ENCODE measurements around the gene KLHL41.

The KLHL41 gene

GRCh38 chr2:169469952-169470572 lies 39.4 kb upstream of the KLHL41 start:
- no peak for DNase-seq (ENCODE audit: insufficient read length, low spot score)
- TF ChIP-seq CTCF (IDR thresholded peaks at IDR 0.05; ENCODE audit: insufficient read depth, missing control alignments) = no peak
- no peak for FAIRE-seq

GRCh38 chr2:169472249-169472648 lies 37.3 kb upstream of the KLHL41 start:
- TF ChIP-seq CTCF (IDR thresholded peaks at IDR 0.05; ENCODE audit: insufficient read depth, missing control alignments) = no peak
- no peak for FAIRE-seq

GRCh38 chr2:169476459-169476858 lies 33.0 kb upstream of the KLHL41 start:
- TF ChIP-seq CTCF (IDR thresholded peaks at IDR 0.05; ENCODE audit: insufficient read depth, missing control alignments) = no peak
- DNase-seq (ENCODE audit: insufficient read length, low spot score) (no peak), FAIRE-seq (no peak)

More at GRCh38 chr2:169472249-169472648, 37.3 kb upstream of the KLHL41 start:
- DNase-seq (ENCODE audit: insufficient read length, low spot score) = no peak

GRCh38 chr2:169478339-169478738 lies 31.2 kb upstream of the KLHL41 start:
- TF ChIP-seq CTCF (IDR thresholded peaks at IDR 0.05; ENCODE audit: insufficient read depth, missing control alignments) = no peak
- DNase-seq (ENCODE audit: insufficient read length, low spot score) = no peak
- FAIRE-seq = no peak

- TF ChIP-seq CTCF (IDR thresholded peaks at IDR 0.05; ENCODE audit: insufficient read depth, missing control alignments) = no peak
- DNase-seq (ENCODE audit: insufficient read length, low spot score) = no peak
- no peak for FAIRE-seq
Observed at GRCh38 chr2:169478745-169479256, 30.7 kb upstream of the KLHL41 start.

GRCh38 chr2:169479257-169480078 lies 30.0 kb upstream of the KLHL41 start, which contains the start of gene BBS5:
Gene BBS5 (plus strand): TSS chr2:169479494. CDS start chr2:169479554, 60 bp downstream.
- no peak for FAIRE-seq

More at GRCh38 chr2:169479257-169480078, 30.0 kb upstream of the KLHL41 start, which contains the start of gene BBS5:
- TF ChIP-seq CTCF (IDR thresholded peaks at IDR 0.05; ENCODE audit: insufficient read depth, missing control alignments) = peak; percentile 49
- DNase-seq (ENCODE audit: insufficient read length, low spot score) = peak; percentile 83
